ENCODE data around the gene AVP.
"Not testable (repeated sequence)": the region's sequence is repeated elsewhere in the genome, so short reads cannot be mapped to it uniquely, and the experiment has no call there.

Gene AVP, protein sequence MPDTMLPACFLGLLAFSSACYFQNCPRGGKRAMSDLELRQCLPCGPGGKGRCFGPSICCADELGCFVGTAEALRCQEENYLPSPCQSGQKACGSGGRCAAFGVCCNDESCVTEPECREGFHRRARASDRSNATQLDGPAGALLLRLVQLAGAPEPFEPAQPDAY

DNA sequence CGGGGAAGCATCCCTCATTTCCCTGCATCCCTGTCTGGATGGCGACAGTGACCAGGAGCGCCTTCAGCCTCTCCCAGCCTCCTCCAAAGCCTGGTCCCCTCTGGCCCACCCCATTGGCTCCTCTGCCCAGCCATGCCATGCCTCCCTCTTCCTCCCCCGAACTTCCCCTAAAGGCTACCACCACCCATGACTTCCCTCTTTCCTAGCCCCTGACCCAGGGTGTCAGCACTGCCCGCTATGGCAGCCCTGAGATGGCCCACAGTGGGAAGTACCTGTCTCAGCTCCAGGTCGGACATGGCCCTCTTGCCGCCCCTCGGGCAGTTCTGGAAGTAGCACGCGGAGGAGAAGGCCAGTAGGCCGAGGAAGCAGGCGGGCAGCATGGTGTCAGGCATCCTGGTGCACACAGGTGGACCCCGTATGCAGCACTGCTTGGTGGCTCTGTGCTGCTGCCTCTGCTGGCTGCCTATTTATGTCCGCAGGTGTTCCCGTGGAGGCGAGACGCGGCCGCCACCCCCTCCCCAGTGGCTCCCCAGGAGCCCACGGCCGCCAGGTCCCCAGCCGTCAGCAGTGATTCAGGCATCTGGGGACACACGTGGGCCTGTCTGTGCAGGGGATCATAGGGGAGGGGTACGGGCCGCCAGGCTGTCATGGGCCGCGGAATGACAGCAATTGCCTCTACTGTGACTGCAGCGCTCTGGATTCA is at the start of gene AVP:
TSS of gene AVP (minus strand) at position 442 of the 703 bp plus-strand sequence. CDS start at position 392, 50 bp downstream.
- no peak for DNase-seq

DNA sequence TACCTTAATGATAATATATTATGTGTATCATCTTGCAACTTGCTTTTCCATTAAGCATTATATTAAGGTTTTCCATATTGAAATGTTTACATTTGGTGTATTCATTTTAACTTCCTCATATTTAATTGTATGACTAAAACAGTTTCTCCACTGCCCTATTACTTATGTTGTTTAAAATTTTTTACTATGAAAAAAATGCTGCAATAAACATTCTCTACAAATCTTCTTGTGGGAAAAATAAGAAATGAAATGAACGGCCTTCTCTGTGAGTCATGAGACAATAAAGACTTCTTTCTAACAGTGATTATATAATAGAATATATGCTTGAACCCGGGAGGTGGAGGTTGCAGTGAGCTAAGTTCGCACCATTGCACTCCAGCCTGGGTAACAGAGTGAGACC is 49.6 kb upstream of the AVP start:
- DNase-seq = no peak

DNA sequence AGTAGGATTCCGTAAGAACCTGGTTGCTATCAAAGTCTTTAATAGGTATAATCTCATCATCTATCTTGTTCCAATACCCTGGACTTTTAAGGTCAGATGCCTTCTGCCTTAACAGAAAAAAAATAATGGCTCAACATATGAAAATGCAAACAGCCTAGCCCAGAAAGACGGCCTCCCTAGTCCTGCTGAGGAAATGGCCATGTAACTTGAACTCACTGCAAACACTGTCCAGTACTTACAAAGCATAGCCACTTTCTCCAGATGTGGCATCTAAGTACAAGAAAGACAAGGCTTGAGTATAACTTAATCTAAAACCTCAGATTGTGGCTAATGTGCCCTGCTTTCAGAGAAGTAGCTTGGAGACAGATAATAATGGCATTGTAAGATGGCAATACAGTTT is 48.6 kb upstream of the AVP start:
- DNase-seq = no peak

DNA sequence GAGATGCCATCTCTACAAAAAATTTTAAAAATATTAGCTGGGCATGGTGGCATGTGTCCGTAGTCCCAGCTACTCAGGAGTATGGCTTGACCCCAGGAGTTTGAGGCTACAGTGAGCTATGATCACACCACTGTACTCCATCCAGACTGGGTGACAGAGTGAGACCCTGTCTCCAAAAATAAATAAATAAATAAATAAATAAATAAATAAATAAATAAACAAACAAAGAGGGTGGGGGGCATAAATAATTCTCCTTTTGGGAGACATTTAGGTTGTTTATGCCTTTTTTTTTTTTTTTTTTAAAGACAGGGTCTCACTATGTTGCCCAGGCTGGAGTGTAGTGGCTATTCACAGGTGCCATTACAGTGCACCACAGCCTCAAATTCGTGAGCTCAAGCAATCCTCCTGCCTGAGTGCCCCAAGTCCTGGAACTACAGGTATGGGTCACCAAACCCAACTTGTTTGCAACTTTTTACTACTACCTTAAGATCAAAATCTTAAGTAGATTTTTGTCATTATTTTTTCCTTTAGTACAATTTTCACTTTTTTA is 45.6 kb upstream of the AVP start:
- no peak for DNase-seq

DNA sequence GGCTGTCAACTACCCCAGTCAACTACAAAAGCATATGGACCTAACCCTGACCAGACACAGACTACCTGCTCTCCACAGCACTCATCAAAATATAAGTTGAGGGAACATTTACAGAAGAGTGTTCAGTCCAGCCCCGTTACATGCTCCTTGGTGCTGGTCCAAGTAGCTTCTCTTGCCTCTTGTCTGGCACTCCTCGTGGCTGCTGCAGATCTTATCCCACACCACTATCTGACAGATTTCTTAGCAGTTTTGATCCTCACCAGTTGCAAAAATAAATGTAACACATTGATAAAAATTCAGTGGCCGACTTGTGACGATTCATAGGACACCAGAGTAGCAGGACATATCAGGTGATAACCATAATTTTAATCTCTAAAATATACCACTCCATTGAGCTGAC is 44.6 kb upstream of the AVP start:
- DNase-seq = no peak

DNA sequence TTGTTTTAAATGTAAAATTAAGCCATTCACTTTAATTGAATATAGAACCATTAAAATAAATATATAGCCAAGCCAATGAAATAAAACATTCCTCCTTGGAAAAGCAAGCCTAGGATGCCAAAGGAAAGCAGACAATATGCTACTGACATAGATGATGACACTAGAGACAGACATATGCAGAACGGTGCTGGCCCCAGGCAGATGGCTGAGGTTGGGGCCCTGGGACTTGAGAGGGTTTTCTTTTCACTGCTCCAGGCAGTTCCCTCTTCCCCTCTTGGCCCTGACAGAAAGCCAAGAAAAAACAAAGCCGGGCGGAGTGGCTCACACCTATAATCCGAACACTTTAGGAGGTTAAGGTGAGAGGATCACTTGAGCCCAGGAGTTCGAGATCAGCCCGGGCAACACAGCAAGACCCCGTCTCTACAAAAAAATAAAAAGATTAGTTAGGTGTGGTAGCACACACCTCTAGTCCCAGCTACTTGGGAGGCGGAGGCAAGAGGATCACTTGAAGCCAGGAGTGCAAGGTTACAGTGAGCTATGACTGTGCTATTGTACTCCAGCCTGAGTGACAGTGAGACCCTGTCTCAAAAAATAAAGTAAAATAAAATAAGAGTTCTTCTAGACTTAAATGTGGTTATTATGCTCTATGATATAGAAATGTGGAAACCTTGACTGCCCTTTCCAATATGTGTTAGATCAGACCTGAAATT is 43.9 kb upstream of the AVP start:
- no peak for DNase-seq

DNA sequence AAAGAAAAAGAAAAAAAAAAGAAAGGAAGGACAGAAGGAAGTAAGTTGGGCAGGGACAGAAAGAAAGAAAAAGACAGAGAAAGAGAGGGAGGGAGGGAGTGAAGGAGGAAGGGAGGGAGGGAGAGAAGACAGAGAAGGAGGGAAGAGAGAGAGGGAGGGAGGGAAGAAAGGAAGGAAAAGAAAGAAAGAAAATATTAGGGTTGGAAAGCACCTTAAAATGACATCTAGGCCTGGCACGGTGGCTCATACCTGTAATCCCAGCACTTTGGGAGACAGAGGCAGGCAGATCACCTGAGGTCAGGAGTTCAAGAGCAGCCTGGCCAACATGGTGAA is 42.0 kb upstream of the AVP start:
- no peak for DNase-seq

DNA sequence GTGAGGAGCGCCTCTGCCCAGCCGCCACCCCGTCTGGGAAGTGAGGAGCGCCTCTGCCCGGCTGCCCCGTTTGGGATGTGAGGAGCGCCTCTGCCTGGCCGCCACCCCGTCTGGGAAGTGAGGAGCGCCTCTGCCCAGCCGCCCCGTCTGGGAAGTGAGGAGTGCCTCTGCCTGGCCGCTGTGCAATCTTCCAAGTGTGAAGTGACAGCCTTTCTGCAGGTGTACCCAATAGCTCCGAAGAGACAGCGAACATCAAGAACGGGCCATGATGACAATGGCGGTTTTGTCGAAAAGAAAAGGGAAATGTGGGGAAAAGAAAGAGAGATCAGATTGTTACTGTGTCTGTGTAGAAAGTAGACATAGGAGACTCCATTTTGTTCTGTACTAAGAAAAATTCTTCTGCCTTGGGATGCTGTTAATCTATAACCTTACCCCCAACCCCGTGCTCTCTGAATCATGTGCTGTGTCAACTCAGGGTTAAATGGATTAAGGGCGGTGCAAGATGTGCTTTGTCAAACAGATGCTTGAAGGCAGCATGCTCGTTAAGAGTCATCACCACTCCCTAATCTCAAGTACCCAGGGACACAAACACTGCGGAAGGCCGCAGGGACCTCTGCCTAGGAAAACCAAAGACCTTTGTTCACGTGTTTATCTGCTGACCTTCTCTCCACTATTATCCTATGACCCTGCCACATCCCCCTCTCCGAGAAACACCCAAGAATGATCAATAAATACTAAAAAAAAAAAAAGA is 41.4 kb upstream of the AVP start:
- DNase-seq = not testable (repeated sequence)

DNA sequence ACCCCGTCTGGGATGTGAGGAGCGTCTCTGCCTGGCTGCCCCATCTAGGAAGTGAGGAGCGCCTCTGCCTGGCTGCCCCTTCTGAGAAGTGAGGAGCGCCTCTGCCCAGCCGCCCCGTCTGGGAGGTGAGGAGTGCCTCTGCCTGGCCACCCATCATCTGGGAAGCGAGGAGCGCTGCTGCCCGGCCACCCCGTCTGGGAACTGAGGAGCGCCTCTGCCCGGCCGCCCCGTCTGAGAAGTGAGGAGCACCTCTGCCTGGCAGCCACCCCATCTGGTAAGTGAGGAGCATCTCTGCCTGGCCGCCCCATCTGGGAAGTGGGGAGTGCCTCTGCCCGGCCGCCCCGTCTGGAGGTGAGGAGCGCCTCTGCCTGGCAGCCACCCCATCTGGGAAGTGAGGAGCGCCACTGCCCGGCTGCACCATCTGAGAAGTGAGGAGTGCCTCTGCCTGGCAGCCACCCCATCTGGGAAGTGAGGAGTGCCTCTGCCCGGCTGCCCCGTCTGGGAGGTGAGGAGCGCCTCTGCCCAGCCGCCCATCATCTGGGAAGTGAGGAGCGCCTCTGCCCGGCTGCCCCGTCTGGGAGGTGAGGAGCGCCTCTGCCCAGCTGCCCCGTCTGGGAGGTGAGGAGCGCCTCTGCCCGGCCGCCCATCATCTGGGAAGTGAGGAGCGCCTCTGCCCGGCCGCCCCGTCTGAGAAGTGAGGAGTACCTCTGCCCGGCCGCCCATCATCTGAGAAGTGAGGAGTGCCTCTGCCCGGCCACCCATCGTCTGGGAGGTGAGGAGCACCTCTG is 40.4 kb upstream of the AVP start:
- not testable (repeated sequence) for DNase-seq

DNA sequence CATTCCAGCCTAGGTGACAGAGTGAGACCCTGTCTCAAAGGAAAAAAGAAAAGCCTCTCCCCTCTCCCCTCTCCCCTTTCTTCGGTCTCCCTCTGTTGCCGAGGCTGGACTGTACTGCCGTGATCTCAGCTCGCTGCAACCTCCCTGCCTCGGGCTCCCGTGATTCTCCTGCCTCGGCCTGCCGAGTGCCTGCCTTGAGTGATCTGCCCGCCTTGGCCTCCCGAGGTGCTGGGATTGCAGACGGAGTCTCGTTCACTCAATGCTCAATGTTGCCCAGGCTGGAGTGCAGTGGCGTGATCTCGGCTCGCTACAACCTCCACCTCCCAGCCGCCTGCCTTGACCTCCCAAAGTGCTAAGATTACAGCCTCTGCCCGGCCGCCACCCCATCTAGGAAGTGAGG is 39.6 kb upstream of the AVP start:
- DNase-seq = not testable (repeated sequence)

DNA sequence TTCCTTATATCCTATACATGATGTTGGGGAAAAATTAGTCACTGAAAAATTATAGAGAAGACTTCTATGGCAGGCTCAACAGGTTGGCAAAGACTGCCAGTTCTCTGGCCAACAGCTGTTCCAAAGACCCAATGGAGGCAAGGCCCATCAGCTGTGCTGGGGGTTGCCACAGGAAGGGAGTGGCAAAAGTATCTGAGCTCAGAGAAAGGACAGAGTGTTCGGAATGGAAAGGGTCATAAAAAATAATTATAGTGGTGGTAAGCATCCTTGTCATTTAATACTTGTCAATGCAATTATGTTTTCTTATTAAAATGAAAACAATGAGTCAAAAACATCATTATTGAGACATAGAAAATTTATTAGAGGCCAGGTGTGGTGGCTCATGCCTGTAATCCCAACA is 39.0 kb upstream of the AVP start:
- DNase-seq = no peak

DNA sequence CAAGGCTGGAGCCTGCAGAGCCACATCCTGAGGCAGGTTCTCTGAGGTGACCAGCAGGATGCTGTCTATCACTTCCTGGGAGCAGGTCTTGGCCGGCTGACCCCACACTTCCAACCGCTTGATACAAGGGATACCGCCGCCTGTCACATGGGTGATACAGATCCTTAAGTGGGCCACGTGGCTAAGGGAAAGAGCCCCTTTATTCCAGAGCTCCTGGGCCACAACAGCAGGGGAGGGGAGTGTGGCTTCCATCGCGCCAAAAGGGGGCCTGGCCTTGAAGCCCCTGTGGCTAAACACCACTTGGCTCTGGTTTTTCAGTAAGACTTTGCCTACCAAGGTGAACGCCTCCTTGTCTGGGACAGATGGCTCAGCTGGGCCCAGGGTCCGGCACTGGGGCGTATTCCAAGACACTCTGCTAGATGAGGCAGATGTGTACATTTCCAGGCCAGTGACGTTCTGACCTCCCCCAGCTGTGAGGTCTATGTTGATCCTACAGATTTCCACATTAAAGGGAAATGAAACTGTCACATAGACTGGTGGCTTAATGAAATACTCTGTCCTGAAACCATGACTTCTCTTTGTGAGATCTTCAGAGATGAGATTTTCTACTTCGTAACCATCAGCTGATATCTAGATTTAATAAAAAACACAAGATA is 37.6 kb upstream of the AVP start:
- DNase-seq = no peak

DNA sequence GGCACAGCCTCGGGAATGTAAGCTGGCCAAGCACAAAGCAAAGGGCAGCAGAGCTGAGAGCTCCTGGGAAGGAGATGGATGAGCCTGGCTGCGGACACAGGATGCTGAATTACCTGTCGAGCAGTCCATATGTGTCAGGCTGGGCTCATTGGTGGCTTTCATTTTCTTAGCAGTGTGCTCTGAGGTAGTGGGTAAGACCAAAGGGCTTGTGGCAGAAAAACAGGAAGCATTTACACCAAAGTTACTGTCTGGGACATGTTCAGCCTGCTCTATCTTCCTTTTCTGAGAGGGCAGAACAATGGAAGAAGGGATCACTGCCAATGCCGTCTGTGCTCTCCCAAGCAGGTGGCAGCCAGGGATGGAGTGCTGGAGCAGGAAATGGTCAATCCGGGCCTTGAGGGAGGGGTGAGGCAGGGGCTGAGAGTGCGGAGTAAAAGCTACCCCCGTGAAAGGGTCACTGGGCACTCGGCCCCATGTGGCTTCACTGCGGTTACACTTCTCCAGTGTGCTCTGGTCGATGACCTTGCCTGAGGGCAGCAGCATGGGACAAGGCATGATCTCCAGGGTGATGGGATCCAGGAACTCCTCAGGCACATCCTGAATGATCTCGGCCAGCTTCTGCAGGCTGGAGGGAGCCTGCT is 36.9 kb upstream of the AVP start:
- DNase-seq = no peak

DNA sequence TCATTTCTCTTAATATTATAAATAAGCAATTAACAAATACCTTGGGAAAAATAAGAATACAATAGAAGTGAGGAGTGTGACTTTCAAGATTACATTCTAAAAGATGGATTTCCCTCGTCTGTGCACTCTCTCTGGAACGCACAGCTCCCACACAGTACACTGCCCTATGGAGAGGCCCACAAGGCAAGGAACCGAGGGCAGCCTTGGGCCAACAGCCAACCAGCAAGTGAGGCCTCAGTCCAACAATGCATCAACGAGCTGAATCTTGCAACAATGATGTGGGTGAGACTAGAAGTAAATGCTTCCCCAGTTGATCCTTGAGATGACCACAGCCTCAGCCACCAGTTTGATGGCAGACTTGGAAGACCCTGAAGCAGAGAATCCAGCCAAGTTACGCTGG is 34.5 kb upstream of the AVP start:
- no peak for DNase-seq

DNA sequence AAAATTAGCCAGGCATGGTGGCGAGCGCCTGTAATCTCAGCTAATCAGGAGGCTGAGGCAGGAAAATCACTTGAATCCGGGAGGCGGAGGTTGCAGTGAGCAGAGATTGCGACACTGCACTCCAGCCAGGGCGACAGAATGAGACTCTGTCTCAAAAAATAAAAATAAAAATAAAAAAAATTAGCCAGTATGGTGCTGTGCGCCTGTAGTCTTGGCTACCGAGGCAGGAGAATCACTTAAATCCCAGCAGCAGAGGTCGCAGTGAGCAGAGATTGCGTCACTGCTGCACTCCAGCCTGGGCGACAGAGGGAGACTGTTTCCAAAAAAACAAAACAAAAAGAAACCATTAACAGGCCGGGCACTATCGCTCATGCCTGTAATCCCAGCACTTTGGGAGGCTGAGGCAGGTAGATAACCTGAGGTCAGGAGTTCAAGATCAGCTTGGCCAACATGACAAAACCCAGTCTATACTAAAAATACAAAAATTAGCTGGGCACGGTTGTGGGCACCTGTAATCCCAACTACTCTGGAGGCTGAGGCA is 33.4 kb upstream of the AVP start:
- not testable (repeated sequence) for DNase-seq

DNA sequence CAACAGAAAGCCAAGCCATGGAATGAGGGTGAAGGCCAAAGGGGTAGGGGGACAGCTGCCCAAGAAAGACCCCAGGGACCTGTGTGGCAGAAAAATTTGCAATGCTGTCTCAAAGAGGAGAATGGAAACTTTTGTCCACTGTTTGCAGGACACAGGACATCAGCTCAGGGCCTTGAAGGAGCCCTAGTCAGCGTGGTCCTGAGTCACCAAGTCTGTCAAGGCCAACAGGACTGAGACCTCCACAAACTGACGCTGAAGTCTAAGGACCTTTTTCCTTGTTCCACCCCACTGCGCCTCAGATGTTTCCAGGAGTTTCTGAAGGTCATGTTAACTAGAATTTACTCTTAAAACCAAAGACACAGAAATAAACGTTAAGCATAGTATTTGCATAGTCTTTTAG is 31.8 kb upstream of the AVP start:
- DNase-seq = no peak

DNA sequence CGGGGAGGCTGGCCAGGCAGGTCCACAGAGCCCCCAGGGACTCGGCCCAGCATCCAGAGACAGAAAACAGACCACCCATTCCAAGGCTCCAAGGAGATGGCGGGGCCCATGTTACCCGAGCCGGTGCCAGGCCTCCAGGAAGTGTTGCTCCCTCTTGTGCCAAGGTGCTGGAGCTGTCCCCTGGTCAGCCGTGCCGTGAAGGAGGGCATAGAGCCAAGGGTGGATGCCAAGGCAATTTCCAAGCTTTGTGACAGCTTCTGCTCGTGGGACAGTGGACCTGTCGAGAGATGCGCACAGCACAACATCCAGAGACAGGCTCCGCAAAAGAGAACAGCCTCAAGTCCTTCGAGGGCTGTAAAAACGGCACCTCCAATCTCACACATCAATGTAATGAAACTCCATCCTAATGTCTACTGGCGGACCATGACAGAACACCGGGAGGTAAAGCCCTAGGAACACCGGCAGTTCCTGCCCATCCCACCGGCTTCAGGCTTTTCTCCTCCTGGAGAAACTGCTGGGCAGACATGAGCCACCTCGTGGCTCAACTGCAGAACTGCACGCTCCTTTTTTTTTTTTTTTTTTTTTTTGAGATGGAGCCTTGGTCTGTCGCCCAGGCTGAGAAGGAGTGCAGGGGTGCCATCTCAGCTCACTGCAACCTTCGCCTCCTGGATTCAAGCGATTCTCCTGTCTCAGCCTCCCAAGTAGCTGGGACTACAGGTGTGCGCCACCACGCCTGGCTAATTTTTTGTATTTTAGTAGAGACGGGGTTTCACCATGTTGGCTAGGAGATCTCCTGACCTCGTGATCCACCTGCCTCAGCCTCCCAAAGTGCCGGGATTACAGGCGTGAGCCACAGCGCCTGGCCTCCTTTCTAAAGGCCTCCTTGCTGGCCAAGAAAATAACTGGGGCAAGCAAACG is 30.9 kb upstream of the AVP start:
- no peak for DNase-seq

DNA sequence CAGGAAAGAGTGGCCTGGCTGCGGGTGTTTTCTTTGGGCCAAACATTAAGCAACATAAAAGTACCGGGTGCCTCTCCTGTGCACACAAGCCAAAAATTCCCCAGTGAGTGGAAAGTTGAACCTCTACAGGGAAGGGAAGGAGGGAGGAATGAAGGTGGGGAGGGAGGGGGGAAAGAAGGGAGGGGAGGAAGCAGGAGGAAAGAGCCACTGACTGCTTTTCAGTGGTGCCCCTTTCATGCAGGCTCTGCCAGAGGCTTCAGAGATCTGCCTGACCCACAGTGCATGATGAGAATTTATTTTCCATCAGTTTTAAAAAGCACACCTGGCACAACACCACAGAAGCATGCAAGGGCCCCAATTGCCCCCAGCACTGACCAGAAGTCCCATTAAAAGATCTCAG is 27.5 kb upstream of the AVP start:
- DNase-seq = no peak

DNA sequence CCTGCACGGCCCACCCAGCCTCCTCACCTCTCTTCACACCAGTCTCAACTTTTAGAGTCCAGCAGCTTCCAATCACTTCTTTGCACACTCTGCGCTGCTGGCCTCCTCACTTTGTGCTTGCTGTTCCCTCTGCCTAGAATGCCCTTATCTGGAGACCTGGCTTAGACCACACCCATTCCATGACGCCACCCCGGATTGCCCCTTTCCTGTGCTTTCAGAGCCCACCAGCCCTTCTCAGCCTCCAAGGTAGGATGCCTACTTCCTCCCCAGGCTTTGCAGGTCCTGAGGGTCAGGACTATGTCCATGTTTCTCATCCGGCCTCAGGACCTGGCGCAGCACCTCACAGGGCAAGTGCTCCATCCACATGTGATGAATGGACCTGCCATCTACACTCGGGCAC is 27.0 kb upstream of the AVP start:
- DNase-seq = no peak

All from NCI-H774 (cell line).